Type B pancreatic cell (in vitro differentiated cells): ENCODE measurements around the gene PLEKHG5. TPM values are rescaled to one million over a fixed set of nuclear protein-coding genes. Genes with fewer than 3 reads are reported as not detected.

ENCODE experiments used
- DNase-seq: peaks from one replicate; pipeline ENCODE4 v3.0.0; 2021; ENCODE audit warnings: mixed read lengths; ENCODE audit not compliant: unreplicated experiment; ENCODE audit errors: extremely low spot score
- H3K27ac Mint-ChIP-seq: 2 replicates; pipeline ENCODE4 v1.8.0; 2021; ENCODE audit warnings: mild to moderate bottlenecking, mixed read lengths
- H3K27me3 Mint-ChIP-seq: 2 replicates; pipeline ENCODE4 v1.8.0; 2021; ENCODE audit warnings: mixed read lengths
- H3K36me3 Mint-ChIP-seq: 2 replicates; pipeline ENCODE4 v1.8.0; 2021; ENCODE audit warnings: mixed read lengths
- H3K4me1 Mint-ChIP-seq: one replicate; pipeline ENCODE4 v1.8.0; 2021; ENCODE audit warnings: mixed read lengths; ENCODE audit not compliant: unreplicated experiment
- H3K4me3 Mint-ChIP-seq: 2 replicates; pipeline ENCODE4 v1.8.0; 2021; ENCODE audit warnings: mild to moderate bottlenecking, mixed read lengths
- H3K9me3 Mint-ChIP-seq: 2 replicates; pipeline ENCODE4 v1.8.0; 2021; ENCODE audit warnings: mixed read lengths
- CTCF ChIP-seq: fragments of 200-600 bp; sonication (generic); conservative IDR thresholded peaks from 2 replicates; pipeline ENCODE4 v1.5.0; 2021; ENCODE audit warnings: antibody characterized with exemption, mild to moderate bottlenecking
- total RNA-seq: library from RNA; stranded (reverse); gene quantifications from 2 replicates; pipeline ENCODE4 v1.2.1, GENCODE V29; 2021; ENCODE audit warnings: low replicate concordance

Gene PLEKHG5
- total RNA-seq, 1 donor from 2014 or later: 30.6 TPM

- peak; percentile 92 for DNase-seq
- Mint-ChIP-seq H3K27ac (peak overlapping the region; percentile 66), H3K9me3 (no peaks in the 10 kb centered on the region), H3K36me3 (peaks cover 5% of the 10 kb centered on the region), H3K27me3 (peaks cover 4% of the 10 kb centered on the region), H3K4me1 (peaks cover 26% of the 10 kb centered on the region), H3K4me3 (peak overlapping the region; percentile 81)
- peak; percentile 98 for TF ChIP-seq CTCF
Observed at GRCh38 chr1:6486433-6487011, 4.9 kb downstream of the PLEKHG5 start.

GRCh38 chr1:6485168-6486101 is 6.0 kb downstream of the PLEKHG5 start:
- Mint-ChIP-seq H3K27me3 (peaks cover 4% of the 10 kb centered on the region), H3K27ac (no peak overlapping the region), H3K4me3 (peak overlapping the region; percentile 81), H3K36me3 (peaks cover 5% of the 10 kb centered on the region), H3K9me3 (no peaks in the 10 kb centered on the region), H3K4me1 (peaks cover 22% of the 10 kb centered on the region)
- no peak for DNase-seq
- no peak for TF ChIP-seq CTCF

- H3K27me3 Mint-ChIP-seq: peaks cover 4% of the 10 kb centered on the region
Observed at GRCh38 chr1:6484826-6485167, 6.7 kb downstream of the PLEKHG5 start.

GRCh38 chr1:6483761-6484117 is 7.7 kb downstream of the PLEKHG5 start:
- H3K4me1 Mint-ChIP-seq: peaks cover 26% of the 10 kb centered on the region
- DNase-seq: no peak
- peaks cover 8% of the 10 kb centered on the region for H3K36me3 Mint-ChIP-seq
- TF ChIP-seq CTCF: no peak
- no peaks in the 10 kb centered on the region for H3K9me3 Mint-ChIP-seq
- H3K27me3 Mint-ChIP-seq: peaks cover 4% of the 10 kb centered on the region
- no peak overlapping the region for H3K27ac Mint-ChIP-seq
- H3K4me3 Mint-ChIP-seq: peak overlapping the region; percentile 70

More at GRCh38 chr1:6484826-6485167, 6.7 kb downstream of the PLEKHG5 start:
- TF ChIP-seq CTCF: no peak
- no peaks in the 10 kb centered on the region for H3K9me3 Mint-ChIP-seq
- peaks cover 22% of the 10 kb centered on the region for H3K4me1 Mint-ChIP-seq
- peak overlapping the region; percentile 86 for H3K4me3 Mint-ChIP-seq
- H3K27ac Mint-ChIP-seq: peak overlapping the region; percentile 72
- DNase-seq: no peak
- peaks cover 5% of the 10 kb centered on the region for H3K36me3 Mint-ChIP-seq

GRCh38 chr1:6483017-6483760 is 8.3 kb downstream of the PLEKHG5 start:
- peaks cover 26% of the 10 kb centered on the region for H3K4me1 Mint-ChIP-seq
- no peak for TF ChIP-seq CTCF
- no peaks in the 10 kb centered on the region for H3K9me3 Mint-ChIP-seq
- no peak overlapping the region for H3K27ac Mint-ChIP-seq
- no peak for DNase-seq
- peak overlapping the region; percentile 67 for H3K4me3 Mint-ChIP-seq
- peaks cover 4% of the 10 kb centered on the region for H3K27me3 Mint-ChIP-seq
- H3K36me3 Mint-ChIP-seq: peaks cover 9% of the 10 kb centered on the region
